ENCODE data around the gene LRIG1. TPM values are rescaled to one million over a fixed set of nuclear protein-coding genes. Genes with fewer than 3 reads are reported as not detected.

LRIG1 gene
- total and polyA plus RNA-seq, 10 of the 15 experiments (the other 5 are each of a cell fraction or from before 2014, with no cell fraction given) = 0.84 to 16.4 (median 8.1) TPM

- TF ChIP-seq HDAC6 (IDR thresholded peaks at IDR 0.05; ENCODE audit: unreplicated experiment) = no peak
Measured at GRCh38 chr3:66478960-66479359, 21.9 kb downstream of the LRIG1 start (continued).

- DNase-seq (ENCODE audit: low read depth, low spot score) (no peak), ATAC-seq (no peak), FAIRE-seq (no peak)
- Histone ChIP-seq H3K27ac (ENCODE audit: control insufficient read depth, insufficient read depth) (no peak overlapping the region), H3K36me3 (ENCODE audit: control insufficient read depth in 2 of 2, insufficient read depth in 2 of 2, low read length in 1 of 2) (no peaks in the 10 kb centered on the region), H4K20me1 (ENCODE audit: control insufficient read depth, insufficient read depth) (no peaks in the 10 kb centered on the region), H2AFZ (ENCODE audit: control insufficient read depth, low read depth, low read length) (no peak overlapping the region), H3K9ac (ENCODE audit: control insufficient read depth, insufficient read depth, low read length) (no peak overlapping the region), H3K79me2 (ENCODE audit: control insufficient read depth, insufficient read depth, low read length) (peaks cover 1% of the 10 kb centered on the region; the same call in 1 of the 2 replicates), H3K4me3 (no peak overlapping the region), H3K4me2 (ENCODE audit: control insufficient read depth, insufficient read depth) (no peak overlapping the region), H3K4me1 (ENCODE audit: control insufficient read depth, insufficient read depth, low read length) (peaks cover 39% of the 10 kb centered on the region), H3K9me3 (replicated peaks; ENCODE audit: control insufficient read depth, insufficient read depth, low read length) (peaks cover 9% of the 10 kb centered on the region), H3K27me3 (replicated peaks in 1 of 2; ENCODE audit: control insufficient read depth in 2 of 2, insufficient read depth in 2 of 2, low read length in 1 of 2) (no peaks in the 10 kb centered on the region)
- RAD21 ChIA-PET (ENCODE audit: unreplicated experiment) = interaction anchor here (1.2 kb wide), 1 partner anchor 9 kb away, joined by 3 read pairs; no protein-coding TSS in a partner anchor
- 83% methylated on average over 7 of the region's 7 CpGs for WGBS (ENCODE audit: insufficient coverage, insufficient replicate concordance, low lambda C conversion rate, missing lambda C conversion rate)
- POLR2A ChIA-PET = interaction anchor here (1.4 kb wide), 1 partner anchor 9 kb away, joined by 5 read pairs; no protein-coding TSS in a partner anchor
- SMC1A ChIA-PET (ENCODE audit: uncharacterized antibody, unreplicated experiment) = interaction anchor here (6.6 kb wide), 1 partner anchor 9 kb away, joined by 62 read pairs; no protein-coding TSS in a partner anchor
- intact Hi-C loops (cut with micrococcal nuclease; ENCODE audit: unreplicated experiment) = loop anchor here (10.0 kb wide), 1 partner anchor 527 kb away; no protein-coding TSS in a partner anchor
- CTCF ChIA-PET = interaction anchor here (2.0 kb wide), 1 partner anchor 9 kb away, joined by 4 read pairs; no protein-coding TSS in a partner anchor
- in situ Hi-C loops (cut with MboI) = no loop called here
- no TSS peak for BruUV-seq (replicated peaks)
- TF ChIP-seq TCF7 (IDR thresholded peaks at IDR 0.05; ENCODE audit: borderline replicate concordance) = no peak
- TF ChIP-seq SUZ12 (IDR thresholded peaks at IDR 0.05; ENCODE audit: unreplicated experiment) = no peak
- TF ChIP-seq E2F4 (IDR thresholded peaks at IDR 0.05; ENCODE audit: low read depth, low read length) = no peak
- TF ChIP-seq KAT2A (conservative IDR thresholded peaks at IDR 0.05; ENCODE audit: control insufficient read depth, low read depth, low read length) = no peak
- TF ChIP-seq PBX3 (IDR thresholded peaks at IDR 0.05; ENCODE audit: insufficient replicate concordance, low read depth, low read length) = no peak
- no peak for TF ChIP-seq NR2C2 (IDR thresholded peaks at IDR 0.05; ENCODE audit: borderline replicate concordance, control insufficient read depth, insufficient read length, low read depth)
- TF ChIP-seq FOXM1 (IDR thresholded peaks at IDR 0.05; ENCODE audit: low read depth, low read length) = no peak
- no peak for TF ChIP-seq CUX1 (IDR thresholded peaks at IDR 0.05; ENCODE audit: insufficient replicate concordance, low read depth, low read length)
- no peak for TF ChIP-seq TAF1 (IDR thresholded peaks at IDR 0.05; ENCODE audit: borderline replicate concordance, low read depth, low read length)
- TF ChIP-seq IRF3 (IDR thresholded peaks at IDR 0.05) = no peak
- no peak for TF ChIP-seq CBFB (IDR thresholded peaks at IDR 0.05; ENCODE audit: low read depth)
Measured at GRCh38 chr3:66477856-66478255, 23.0 kb downstream of the LRIG1 start.
